Loucy (cell line): ENCODE data around the gene KCNAB3.
A peak's percentile ranks its signal among the peaks of the same experiment; 100 is the strongest.

Experiments
- H2AFZ ChIP-seq: fragments of 200-600 bp; sonication (generic); 2 replicates; pipeline ENCODE4 v1.6.0; 2016; ENCODE audit warnings: antibody characterized with exemption, mild to moderate bottlenecking, low read length, moderate library complexity
- H3F3A ChIP-seq: fragments of 200-600 bp; 2 replicates; pipeline ENCODE4 v1.6.0; 2016; ENCODE audit warnings: antibody characterized with exemption, low read depth, mild to moderate bottlenecking
- H3K27me3 ChIP-seq: fragments of 200-600 bp; sonication (generic); 2 replicates; pipeline ENCODE4 v1.6.1; 2014; ENCODE audit warnings: low read length, mild to moderate bottlenecking; ENCODE audit not compliant: insufficient read depth, poor library complexity, severe bottlenecking
- H3K36me3 ChIP-seq: fragments of 200-600 bp; sonication (generic); 2 replicates; pipeline ENCODE4 v1.6.1; 2016; ENCODE audit warnings: low read length; ENCODE audit not compliant: insufficient read depth
- H3K4me1 ChIP-seq: fragments of 200-600 bp; sonication (generic); 2 replicates; pipeline ENCODE4 v1.5.1; 2014; ENCODE audit warnings: low read length, mild to moderate bottlenecking; ENCODE audit not compliant: insufficient read depth, poor library complexity, severe bottlenecking
- H3K4me2 ChIP-seq: fragments of 200-600 bp; sonication (generic); 2 replicates; pipeline ENCODE4 v1.6.0; 2014; ENCODE audit warnings: antibody characterized with exemption, low read length, low read depth, mild to moderate bottlenecking; ENCODE audit not compliant: poor library complexity, severe bottlenecking
- H3K4me3 ChIP-seq: fragments of 200-600 bp; sonication (generic); 2 replicates; pipeline ENCODE4 v1.5.1; 2014; ENCODE audit warnings: low read length, mild to moderate bottlenecking, mixed read lengths; ENCODE audit not compliant: poor library complexity, severe bottlenecking
- H3K79me2 ChIP-seq: fragments of 200-600 bp; sonication (generic); 2 replicates; pipeline ENCODE4 v1.6.1; 2014; ENCODE audit warnings: low read length; ENCODE audit not compliant: insufficient read depth
- H3K9ac ChIP-seq: fragments of 200-600 bp; sonication (generic); 2 replicates; pipeline ENCODE4 v1.6.0; 2014; ENCODE audit warnings: mild to moderate bottlenecking, low read depth, low read length, moderate library complexity; ENCODE audit not compliant: poor library complexity, severe bottlenecking
- H3K9me2 ChIP-seq: fragments of 200-600 bp; sonication (generic); replicated peaks from 2 replicates; pipeline ENCODE4 v1.6.1; 2016; ENCODE audit warnings: low read depth, low read length, mixed read lengths
- H3K9me3 ChIP-seq: fragments of 200-600 bp; sonication (generic); 2 replicates; pipeline ENCODE4 v1.6.1; 2014; ENCODE audit warnings: mild to moderate bottlenecking, antibody characterized with exemption, low read length, low read depth; ENCODE audit not compliant: insufficient read depth
- H4K20me1 ChIP-seq: fragments of 200-600 bp; sonication (generic); 2 replicates; pipeline ENCODE4 v1.6.0; 2014; ENCODE audit warnings: antibody characterized with exemption, low read length, mild to moderate bottlenecking; ENCODE audit not compliant: insufficient read depth, poor library complexity, severe bottlenecking
- EZH2phosphoT487 ChIP-seq: fragments of 200-600 bp; IDR thresholded peaks from 2 replicates; pipeline ENCODE4 v1.6.1; 2018; ENCODE audit warnings: antibody characterized with exemption, mild to moderate bottlenecking, moderate library complexity, borderline replicate concordance
- TF ChIP-seq, protein P1 (sequence below): fragments of 200-600 bp; sonication (generic); conservative IDR thresholded peaks from 2 replicates; pipeline ENCODE4 v1.5.1; 2014; ENCODE audit warnings: mild to moderate bottlenecking, antibody characterized with exemption, low read length

Gene KCNAB3

DNA sequence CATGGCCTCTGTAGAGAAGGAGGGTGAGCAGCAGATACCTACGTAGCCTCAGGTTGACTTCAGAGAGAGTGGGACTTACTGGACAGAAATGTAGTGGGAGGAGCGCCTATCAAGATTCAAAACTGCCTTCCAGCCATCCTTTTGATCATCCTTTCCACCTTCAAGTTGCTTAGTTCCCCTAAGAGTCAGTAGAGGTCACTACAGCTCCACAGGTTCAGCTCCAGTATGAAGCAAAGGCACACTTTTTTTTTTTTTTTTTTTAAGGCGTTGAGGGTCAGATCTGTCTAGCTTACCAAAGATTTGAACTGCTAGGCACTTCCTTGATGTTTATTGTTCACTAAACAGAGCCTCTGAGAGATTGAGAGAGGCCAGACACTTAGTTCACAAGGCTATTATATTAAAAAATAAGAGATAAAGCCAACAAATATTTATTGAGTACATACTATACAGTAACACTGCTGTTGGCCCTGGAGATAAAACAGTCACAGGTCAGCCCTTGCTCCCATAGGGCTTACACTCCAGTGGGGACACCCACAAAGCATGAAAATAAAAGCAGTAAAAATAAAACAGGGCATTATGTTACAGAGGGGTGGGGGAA is 16.6 kb downstream of the KCNAB3 start:
- Histone ChIP-seq H3K9ac (no peak overlapping the region), H2AFZ (no peak overlapping the region), H3K27me3 (no peaks in the 10 kb centered on the region), H3K36me3 (peaks cover 47% of the 10 kb centered on the region; the same call in 1 of the 2 replicates), H3F3A (peaks cover 10% of the 10 kb centered on the region; the same call in 1 of the 2 replicates), H3K9me3 (no peaks in the 10 kb centered on the region), H4K20me1 (peaks cover 4% of the 10 kb centered on the region), H3K79me2 (peaks cover 13% of the 10 kb centered on the region; the same call in 1 of the 2 replicates), H3K9me2 (no peaks in the 10 kb centered on the region), H3K4me2 (no peak overlapping the region), H3K4me1 (peaks cover 22% of the 10 kb centered on the region), H3K4me3 (no peak overlapping the region)
- TF ChIP-seq, protein P1, sequence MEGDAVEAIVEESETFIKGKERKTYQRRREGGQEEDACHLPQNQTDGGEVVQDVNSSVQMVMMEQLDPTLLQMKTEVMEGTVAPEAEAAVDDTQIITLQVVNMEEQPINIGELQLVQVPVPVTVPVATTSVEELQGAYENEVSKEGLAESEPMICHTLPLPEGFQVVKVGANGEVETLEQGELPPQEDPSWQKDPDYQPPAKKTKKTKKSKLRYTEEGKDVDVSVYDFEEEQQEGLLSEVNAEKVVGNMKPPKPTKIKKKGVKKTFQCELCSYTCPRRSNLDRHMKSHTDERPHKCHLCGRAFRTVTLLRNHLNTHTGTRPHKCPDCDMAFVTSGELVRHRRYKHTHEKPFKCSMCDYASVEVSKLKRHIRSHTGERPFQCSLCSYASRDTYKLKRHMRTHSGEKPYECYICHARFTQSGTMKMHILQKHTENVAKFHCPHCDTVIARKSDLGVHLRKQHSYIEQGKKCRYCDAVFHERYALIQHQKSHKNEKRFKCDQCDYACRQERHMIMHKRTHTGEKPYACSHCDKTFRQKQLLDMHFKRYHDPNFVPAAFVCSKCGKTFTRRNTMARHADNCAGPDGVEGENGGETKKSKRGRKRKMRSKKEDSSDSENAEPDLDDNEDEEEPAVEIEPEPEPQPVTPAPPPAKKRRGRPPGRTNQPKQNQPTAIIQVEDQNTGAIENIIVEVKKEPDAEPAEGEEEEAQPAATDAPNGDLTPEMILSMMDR: peak; percentile 89
- no peak for TF ChIP-seq EZH2phosphoT487

DNA sequence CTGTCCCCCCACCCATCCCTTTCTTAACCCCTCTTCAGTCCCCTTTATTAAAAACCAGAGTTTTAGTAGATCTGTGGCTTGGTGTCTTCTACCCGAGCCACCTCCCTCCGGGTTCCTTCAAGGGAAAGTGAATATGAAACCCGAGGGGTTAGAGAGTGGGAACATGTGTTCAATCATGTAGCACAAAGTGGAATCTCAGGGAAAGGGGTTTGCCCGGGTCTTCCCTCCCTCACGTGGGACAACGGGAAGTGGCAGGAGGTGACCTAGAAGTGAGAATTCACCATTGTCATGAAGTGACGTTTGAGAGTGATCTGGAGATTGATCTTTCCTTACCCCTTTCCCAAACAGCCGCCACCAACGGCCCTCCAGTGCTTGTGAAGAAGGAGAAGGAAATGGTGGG is 18.5 kb downstream of the KCNAB3 start:
- Histone ChIP-seq H3K9me3 (no peaks in the 10 kb centered on the region), H3F3A (peaks cover 10% of the 10 kb centered on the region; the same call in 1 of the 2 replicates), H3K9ac (no peak overlapping the region), H3K27me3 (no peaks in the 10 kb centered on the region), H3K4me3 (no peak overlapping the region), H3K79me2 (peaks cover 7% of the 10 kb centered on the region; the same call in 1 of the 2 replicates), H3K4me1 (peaks cover 14% of the 10 kb centered on the region), H3K36me3 (peaks cover 66% of the 10 kb centered on the region; the same call in 1 of the 2 replicates), H4K20me1 (peaks cover 4% of the 10 kb centered on the region), H3K9me2 (no peaks in the 10 kb centered on the region), H3K4me2 (no peak overlapping the region), H2AFZ (no peak overlapping the region)
- TF ChIP-seq EZH2phosphoT487: no peak
- TF ChIP-seq, protein P1: no peak

DNA sequence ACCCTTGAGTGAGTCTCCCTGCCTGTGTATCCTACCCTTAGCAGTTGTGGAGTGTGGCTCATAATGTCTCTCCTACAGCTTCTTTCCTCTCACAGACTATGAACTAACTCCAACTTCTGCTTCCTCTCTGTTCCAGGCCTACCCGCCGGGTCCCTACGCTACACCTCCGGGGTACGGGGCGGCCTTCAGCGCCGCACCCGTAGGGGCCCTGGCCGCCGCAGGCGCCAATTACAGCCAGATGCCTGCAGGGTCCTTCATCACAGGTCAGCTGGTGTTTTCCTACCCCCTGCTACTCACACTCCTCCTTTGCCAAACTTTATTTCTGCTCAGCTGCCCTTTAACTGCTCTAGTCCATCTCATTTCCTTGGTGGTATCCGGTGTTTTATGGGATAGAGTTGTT is 18.9 kb downstream of the KCNAB3 start:
- TF ChIP-seq EZH2phosphoT487: no peak
- TF ChIP-seq, protein P1: no peak
- H3K9me2 ChIP-seq: no peaks in the 10 kb centered on the region
- H3K36me3 ChIP-seq: peaks cover 70% of the 10 kb centered on the region; the same call in 1 of the 2 replicates
- no peak overlapping the region for H3K9ac ChIP-seq
- H3K79me2 ChIP-seq: peaks cover 7% of the 10 kb centered on the region; the same call in 1 of the 2 replicates
- H3K4me2 ChIP-seq: no peak overlapping the region
- peaks cover 4% of the 10 kb centered on the region for H4K20me1 ChIP-seq
- peaks cover 14% of the 10 kb centered on the region for H3K4me1 ChIP-seq
- H3K4me3 ChIP-seq: no peak overlapping the region
- no peaks in the 10 kb centered on the region for H3K27me3 ChIP-seq
- H3F3A ChIP-seq: peaks cover 10% of the 10 kb centered on the region; the same call in 1 of the 2 replicates
- H2AFZ ChIP-seq: no peak overlapping the region
- H3K9me3 ChIP-seq: no peaks in the 10 kb centered on the region
